WTC11 (cell line): Measurements from ENCODE around the gene RFLNA. TPM values are rescaled to one million over a fixed set of nuclear protein-coding genes. Genes with fewer than 3 reads are reported as not detected.

Experiments used
- ATAC-seq: fragments of 200-7000 bp; cut with Tn5 transposase; 2 replicates; pipeline ENCODE4 v1.10.0; 2021; ENCODE audit warnings: mild to moderate bottlenecking, moderate library complexity
- Bru-seq: library from RNA; stranded (reverse); fragments of 400-500 nt; gene quantifications from one replicate; lab custom pipeline; 2021; lab: Mats Ljungman, UMichigan
- CTCF ChIA-PET: fragments of 300-600 bp; sonication (Branson Sonifier 250); formaldehyde crosslinking; loops from one replicate; lab custom pipeline; 2021; ENCODE audit warnings: antibody characterized with exemption; lab: Charles Lee
- POLR2A ChIA-PET: fragments of 350-600 bp; sonication (Branson Sonifier 250); formaldehyde crosslinking; loops from one replicate; lab custom pipeline; 2021; ENCODE audit warnings: antibody characterized with exemption; lab: Charles Lee
- DNase-seq: peaks from one replicate; pipeline ENCODE4 v3.0.0; 2021; ENCODE audit warnings: low spot score
- H3K27ac Mint-ChIP-seq: 2 replicates; pipeline ENCODE4 v1.8.0; 2021; ENCODE audit warnings: mixed read lengths
- H3K27me3 Mint-ChIP-seq: 2 replicates; pipeline ENCODE4 v1.8.0; 2021; ENCODE audit warnings: low read depth, mild to moderate bottlenecking, moderate library complexity, mixed read lengths
- H3K36me3 Mint-ChIP-seq: 2 replicates; pipeline ENCODE4 v1.8.0; 2021; ENCODE audit warnings: mixed read lengths
- H3K4me1 Mint-ChIP-seq: 2 replicates; pipeline ENCODE4 v1.8.0; 2022; ENCODE audit warnings: mixed read lengths
- H3K4me3 Mint-ChIP-seq: 2 replicates; pipeline ENCODE4 v1.8.0; 2021; ENCODE audit warnings: mild to moderate bottlenecking, moderate library complexity, mixed read lengths
- H3K9me3 Mint-ChIP-seq: 2 replicates; pipeline ENCODE4 v1.8.0; 2021; ENCODE audit warnings: mixed read lengths
- AFF4 ChIP-seq: sonication (generic); formaldehyde crosslinking; IDR thresholded peaks from 2 replicates; pipeline ENCODE4 v1.8.1; 2023; ENCODE audit warnings: mild to moderate bottlenecking, missing genetic modification reagents, borderline replicate concordance
- CBFB ChIP-seq: sonication (generic); formaldehyde crosslinking; IDR thresholded peaks from 2 replicates; pipeline ENCODE4 v1.8.1; 2022; ENCODE audit warnings: mild to moderate bottlenecking, low read depth, missing genetic modification reagents
- CREM ChIP-seq: sonication (generic); formaldehyde crosslinking; IDR thresholded peaks from 2 replicates; pipeline ENCODE4 v1.8.1; 2022; ENCODE audit warnings: mild to moderate bottlenecking, missing genetic modification reagents, moderate library complexity
- E2F1 ChIP-seq: sonication (generic); formaldehyde crosslinking; IDR thresholded peaks from 2 replicates; pipeline ENCODE4 v1.8.0; 2022; ENCODE audit warnings: mild to moderate bottlenecking, missing genetic modification reagents
- E2F5 ChIP-seq: sonication (generic); formaldehyde crosslinking; IDR thresholded peaks from 2 replicates; pipeline ENCODE4 v1.8.1; 2022; ENCODE audit warnings: mild to moderate bottlenecking, moderate library complexity, missing genetic modification reagents
- ELF4 ChIP-seq: sonication (generic); formaldehyde crosslinking; IDR thresholded peaks from 2 replicates; pipeline ENCODE4 v1.8.1; 2022; ENCODE audit warnings: low read depth, mild to moderate bottlenecking, moderate library complexity, missing genetic modification reagents
- GABPB1 ChIP-seq: sonication (generic); formaldehyde crosslinking; IDR thresholded peaks from 2 replicates; pipeline ENCODE4 v1.8.1; 2023; ENCODE audit warnings: mild to moderate bottlenecking, missing genetic modification reagents
- KAT7 ChIP-seq: sonication (generic); formaldehyde crosslinking; IDR thresholded peaks from 2 replicates; pipeline ENCODE4 v1.8.1; 2023; ENCODE audit warnings: missing genetic modification reagents, mild to moderate bottlenecking, borderline replicate concordance
- NFE2L1 ChIP-seq: sonication (generic); formaldehyde crosslinking; IDR thresholded peaks from 2 replicates; pipeline ENCODE4 v1.8.1; 2023; ENCODE audit warnings: missing genetic modification reagents
- PRDM15 ChIP-seq: sonication (generic); formaldehyde crosslinking; IDR thresholded peaks from 2 replicates; pipeline ENCODE4 v1.8.0; 2022; ENCODE audit warnings: missing genetic modification reagents
- RELA ChIP-seq: sonication (generic); formaldehyde crosslinking; IDR thresholded peaks from 2 replicates; pipeline ENCODE4 v1.8.1; 2022; ENCODE audit warnings: missing genetic modification reagents, mild to moderate bottlenecking, borderline replicate concordance
- RORB ChIP-seq: fragments of 250-450 bp; sonication (Bioruptor Pico); IDR thresholded peaks from 2 replicates; pipeline ENCODE4 v1.9.0; 2021; ENCODE audit warnings: mild to moderate bottlenecking
- SOX15 ChIP-seq: fragments of 250-450 bp; sonication (Bioruptor Pico); IDR thresholded peaks from 2 replicates; pipeline ENCODE4 v1.9.0; 2021; ENCODE audit warnings: mild to moderate bottlenecking
- TP53 ChIP-seq: sonication (generic); formaldehyde crosslinking; IDR thresholded peaks from 2 replicates; pipeline ENCODE4 v1.8.1; 2023; ENCODE audit warnings: mild to moderate bottlenecking, missing genetic modification reagents
- ZBTB43 ChIP-seq: sonication (generic); formaldehyde crosslinking; IDR thresholded peaks from 2 replicates; pipeline ENCODE4 v1.8.1; 2023; ENCODE audit warnings: mild to moderate bottlenecking, missing genetic modification reagents
- ZNF263 ChIP-seq: sonication (generic); formaldehyde crosslinking; IDR thresholded peaks from 2 replicates; pipeline ENCODE4 v1.8.1; 2022; ENCODE audit warnings: low read depth, mild to moderate bottlenecking, moderate library complexity, missing genetic modification reagents
- ZNF512 ChIP-seq: sonication (generic); formaldehyde crosslinking; IDR thresholded peaks from 2 replicates; pipeline ENCODE4 v1.8.1; 2022; ENCODE audit warnings: missing genetic modification reagents, borderline replicate concordance
- long read RNA-seq, 3 experiments: library from RNA in 1 of 3; library from capped mRNA in 1 of 3; library from polyadenylated mRNA in 1 of 3; unstranded in 2 of 3; stranded (forward) in 1 of 3; transcript quantifications; one replicate each; pipeline ENCODE4 v2.0.0, GENCODE V29; 2021
- total RNA-seq: library from RNA; stranded (reverse); gene quantifications from 3 replicates; pipeline ENCODE4 v1.2.3, GENCODE V29; 2021
- TF ChIP-seq, protein P1 (sequence below): sonication (generic); formaldehyde crosslinking; IDR thresholded peaks from 2 replicates; pipeline ENCODE4 v1.8.0; 2022; ENCODE audit warnings: mild to moderate bottlenecking, missing genetic modification reagents
- TF ChIP-seq, protein P2 (sequence below): sonication (generic); formaldehyde crosslinking; IDR thresholded peaks from 2 replicates; pipeline ENCODE4 v1.8.0; 2023; ENCODE audit warnings: missing genetic modification reagents

The RFLNA gene, protein sequence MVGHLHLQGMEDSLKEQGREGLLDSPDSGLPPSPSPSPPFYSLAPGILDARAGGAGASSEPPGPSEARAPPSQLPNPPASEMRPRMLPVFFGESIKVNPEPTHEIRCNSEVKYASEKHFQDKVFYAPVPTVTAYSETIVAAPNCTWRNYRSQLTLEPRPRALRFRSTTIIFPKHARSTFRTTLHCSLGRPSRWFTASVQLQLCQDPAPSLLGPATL
- total RNA-seq: 6.3 to 11.3 TPM (median 10.2 TPM) in 3 replicates
- Bru-seq, nascent RNA: percentile 49 among the genes with signal in this experiment
- long read RNA-seq, experiment 1, transcript RFLNA-205 (3 exons, 2,354 nt): major isoform, 44 of 56 reads
- long read RNA-seq, experiment 1, partial matches to known transcripts: 0 of 56 reads
- long read RNA-seq, experiment 1, other reads (novel, unspliced or antisense): 12 of 56 reads
- long read RNA-seq, experiment 2, transcript RFLNA-205 (3 exons, 2,354 nt): major isoform, 5 of 9 reads
- long read RNA-seq, experiment 2, partial matches to known transcripts: 0 of 9 reads
- long read RNA-seq, experiment 2, other reads (novel, unspliced or antisense): 4 of 9 reads
- long read RNA-seq, experiment 3, partial matches to known transcripts: 0 of 6 reads
- long read RNA-seq, experiment 3, other reads (novel, unspliced or antisense): 6 of 6 reads

- Mint-ChIP-seq H3K27ac (no peak within 1 kb of the TSS), H3K27me3 (peaks cover 34% of the 10 kb centered on the region), H3K36me3 (no peaks in the 10 kb centered on the region), H3K4me1 (peaks cover 48% of the 10 kb centered on the region), H3K4me3 (peak within 1 kb of the TSS; percentile 72), H3K9me3 (no peaks in the 10 kb centered on the region)
- ChIA-PET POLR2A (no interaction called here), CTCF (interaction anchor here (0.9 to 1.3 kb wide), 4 partner anchors 15 to 262 kb away, joined by 3 to 8 read pairs (median 6); no protein-coding TSS in a partner anchor)
- peak; percentile 77 for ATAC-seq
- DNase-seq: peak; percentile 68
- TF ChIP-seq SOX15 (CRISPR knock-in tag) (no peak), PRDM15 (CRISPR knock-in tag) (peak; percentile 28; the same call in 1 of the 2 replicates), ZBTB43 (CRISPR knock-in tag) (no peak), E2F1 (no peak), E2F5 (CRISPR knock-in tag) (peak; percentile 43; the same call in 1 of the 2 replicates), CREM (CRISPR knock-in tag) (0 out of 2 replicates have a peak, but pooled peaks have one; percentile 7), ZNF512 (no peak), RELA (CRISPR knock-in tag) (no peak), CBFB (CRISPR knock-in tag) (no peak), RORB (CRISPR knock-in tag) (no peak), ELF4 (CRISPR knock-in tag) (no peak), NFE2L1 (CRISPR knock-in tag) (no peak), TP53 (no peak), KAT7 (CRISPR knock-in tag) (peak; percentile 39; the same call in 1 of the 2 replicates), AFF4 (no peak), GABPB1 (no peak), ZNF263 (CRISPR knock-in tag) (no peak)
- TF ChIP-seq, protein P1, sequence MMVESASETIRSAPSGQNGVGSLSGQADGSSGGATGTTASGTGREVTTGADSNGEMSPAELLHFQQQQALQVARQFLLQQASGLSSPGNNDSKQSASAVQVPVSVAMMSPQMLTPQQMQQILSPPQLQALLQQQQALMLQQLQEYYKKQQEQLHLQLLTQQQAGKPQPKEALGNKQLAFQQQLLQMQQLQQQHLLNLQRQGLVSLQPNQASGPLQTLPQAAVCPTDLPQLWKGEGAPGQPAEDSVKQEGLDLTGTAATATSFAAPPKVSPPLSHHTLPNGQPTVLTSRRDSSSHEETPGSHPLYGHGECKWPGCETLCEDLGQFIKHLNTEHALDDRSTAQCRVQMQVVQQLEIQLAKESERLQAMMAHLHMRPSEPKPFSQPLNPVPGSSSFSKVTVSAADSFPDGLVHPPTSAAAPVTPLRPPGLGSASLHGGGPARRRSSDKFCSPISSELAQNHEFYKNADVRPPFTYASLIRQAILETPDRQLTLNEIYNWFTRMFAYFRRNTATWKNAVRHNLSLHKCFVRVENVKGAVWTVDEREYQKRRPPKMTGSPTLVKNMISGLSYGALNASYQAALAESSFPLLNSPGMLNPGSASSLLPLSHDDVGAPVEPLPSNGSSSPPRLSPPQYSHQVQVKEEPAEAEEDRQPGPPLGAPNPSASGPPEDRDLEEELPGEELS (CRISPR knock-in tag): peak; percentile 69; the same call in 1 of the 2 replicates
- TF ChIP-seq, protein P2, sequence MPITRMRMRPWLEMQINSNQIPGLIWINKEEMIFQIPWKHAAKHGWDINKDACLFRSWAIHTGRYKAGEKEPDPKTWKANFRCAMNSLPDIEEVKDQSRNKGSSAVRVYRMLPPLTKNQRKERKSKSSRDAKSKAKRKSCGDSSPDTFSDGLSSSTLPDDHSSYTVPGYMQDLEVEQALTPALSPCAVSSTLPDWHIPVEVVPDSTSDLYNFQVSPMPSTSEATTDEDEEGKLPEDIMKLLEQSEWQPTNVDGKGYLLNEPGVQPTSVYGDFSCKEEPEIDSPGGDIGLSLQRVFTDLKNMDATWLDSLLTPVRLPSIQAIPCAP (CRISPR knock-in tag): no peak
These were observed at the start of gene RFLNA for GRCh38 chr12:124294780-124295341. Gene RFLNA, plus strand, starts transcription at chr12:124295093. Its CDS starts 337 bp downstream, at chr12:124295430.
